Nephron (organoid): ENCODE data around the gene TIMM23.
"Not testable (repeated sequence)": the region's sequence is repeated elsewhere in the genome, so short reads cannot be mapped to it uniquely, and the experiment has no call there.

ENCODE experiments used
- H3K27ac Mint-ChIP-seq, 3 experiments: 2 replicates each; pipeline ENCODE4 v1.8.0; 2020; ENCODE audit warnings: mixed read lengths in 3 of 3, mild to moderate bottlenecking in 2 of 3, moderate library complexity in 1 of 3
- H3K27me3 Mint-ChIP-seq: 2 replicates; pipeline ENCODE4 v1.8.0; 2021; ENCODE audit warnings: low read depth, mild to moderate bottlenecking, moderate library complexity, mixed read lengths
- H3K36me3 Mint-ChIP-seq: 2 replicates; pipeline ENCODE4 v1.8.0; 2020; ENCODE audit warnings: low read depth, mixed read lengths
- H3K4me1 Mint-ChIP-seq: 2 replicates; pipeline ENCODE4 v1.8.0; 2020; ENCODE audit warnings: mixed read lengths
- H3K4me3 Mint-ChIP-seq, 3 experiments: 2 replicates each; pipeline ENCODE4 v1.8.0; 2020; ENCODE audit warnings: mild to moderate bottlenecking in 3 of 3, mixed read lengths in 3 of 3, moderate library complexity in 2 of 3
- H3K9me3 Mint-ChIP-seq: 2 replicates; pipeline ENCODE4 v1.8.0; 2020; ENCODE audit warnings: mixed read lengths
- CTCF ChIP-seq, 3 experiments: fragments of 200-600 bp; sonication (generic); IDR thresholded peaks; one replicate each; pipeline ENCODE4 v1.5.0; 2021; ENCODE audit warnings: antibody characterized with exemption in 3 of 3; ENCODE audit not compliant: unreplicated experiment in 3 of 3

Gene TIMM23

GRCh38 chr10:45972106-45972812 is at the start of gene TIMM23:
Gene TIMM23 (plus strand): TSS chr10:45972489. CDS start chr10:45972625, 136 bp downstream.
- Mint-ChIP-seq H3K4me1 (peaks cover 35% of the 10 kb centered on the region), H3K36me3 (peaks cover 22% of the 10 kb centered on the region)
- not testable (repeated sequence) for H3K27me3 Mint-ChIP-seq

GRCh38 chr10:45926790-45927189 is 45.5 kb upstream of the TIMM23 start:
- not testable (repeated sequence) for H3K27ac Mint-ChIP-seq, H3K27me3 Mint-ChIP-seq, H3K9me3 Mint-ChIP-seq, H3K4me1 Mint-ChIP-seq, H3K4me3 Mint-ChIP-seq
- peaks cover 28% of the 10 kb centered on the region for H3K36me3 Mint-ChIP-seq

More at GRCh38 chr10:45972106-45972812, at the start of gene TIMM23:
- H3K4me3 Mint-ChIP-seq: peak within 1 kb of the TSS; percentile 99 to 100 (median 100)
- not testable (repeated sequence) for H3K9me3 Mint-ChIP-seq
- peak within 1 kb of the TSS; percentile 93 to 99 (median 97) for H3K27ac Mint-ChIP-seq

- H3K4me1 Mint-ChIP-seq, H3K4me3 Mint-ChIP-seq, H3K27me3 Mint-ChIP-seq, H3K9me3 Mint-ChIP-seq, H3K27ac Mint-ChIP-seq: not testable (repeated sequence)
- peaks cover 26% of the 10 kb centered on the region for H3K36me3 Mint-ChIP-seq
Measured at GRCh38 chr10:45931305-45931704, 41.0 kb upstream of the TIMM23 start.

- H3K27ac Mint-ChIP-seq, H3K27me3 Mint-ChIP-seq, H3K4me1 Mint-ChIP-seq, H3K9me3 Mint-ChIP-seq, H3K4me3 Mint-ChIP-seq, H3K36me3 Mint-ChIP-seq: not testable (repeated sequence)
Measured at GRCh38 chr10:45934788-45935187, 37.5 kb upstream of the TIMM23 start.

GRCh38 chr10:45939176-45939697 is 33.1 kb upstream of the TIMM23 start:
- H3K9me3 Mint-ChIP-seq, H3K27me3 Mint-ChIP-seq: not testable (repeated sequence)

GRCh38 chr10:45941196-45941595 is 31.1 kb upstream of the TIMM23 start:
- not testable (repeated sequence) for H3K4me3 Mint-ChIP-seq, H3K27me3 Mint-ChIP-seq, H3K4me1 Mint-ChIP-seq, H3K27ac Mint-ChIP-seq, H3K9me3 Mint-ChIP-seq
- H3K36me3 Mint-ChIP-seq: peaks cover 12% of the 10 kb centered on the region

More at GRCh38 chr10:45939176-45939697, 33.1 kb upstream of the TIMM23 start:
- H3K4me3 Mint-ChIP-seq, H3K4me1 Mint-ChIP-seq: not testable (repeated sequence)
- Mint-ChIP-seq H3K36me3 (peaks cover 12% of the 10 kb centered on the region), H3K27ac (peak overlapping the region in 1 of 3 experiments; percentile 58)

- not testable (repeated sequence) for H3K9me3 Mint-ChIP-seq, H3K27ac Mint-ChIP-seq, H3K4me3 Mint-ChIP-seq, H3K4me1 Mint-ChIP-seq, H3K27me3 Mint-ChIP-seq
- H3K36me3 Mint-ChIP-seq: peaks cover 23% of the 10 kb centered on the region
Measured at GRCh38 chr10:45945476-45945875, 26.8 kb upstream of the TIMM23 start.

- H3K9me3 Mint-ChIP-seq, H3K27ac Mint-ChIP-seq, H3K27me3 Mint-ChIP-seq, H3K4me3 Mint-ChIP-seq, H3K4me1 Mint-ChIP-seq: not testable (repeated sequence)
- peak in 1 of 3 experiments; percentile 30 for TF ChIP-seq CTCF (IDR thresholded peaks at IDR 0.05; ENCODE audit: unreplicated experiment in 3 of 3)
- H3K36me3 Mint-ChIP-seq: peaks cover 23% of the 10 kb centered on the region
Measured at GRCh38 chr10:45947363-45947762, 24.9 kb upstream of the TIMM23 start.

GRCh38 chr10:45948801-45949200 is 23.5 kb upstream of the TIMM23 start:
- not testable (repeated sequence) for H3K27me3 Mint-ChIP-seq, H3K9me3 Mint-ChIP-seq, H3K27ac Mint-ChIP-seq, H3K4me1 Mint-ChIP-seq, H3K4me3 Mint-ChIP-seq
- peaks cover 26% of the 10 kb centered on the region for H3K36me3 Mint-ChIP-seq

GRCh38 chr10:45954367-45954766 is 17.9 kb upstream of the TIMM23 start:
- H3K4me1 Mint-ChIP-seq, H3K27ac Mint-ChIP-seq, H3K27me3 Mint-ChIP-seq, H3K9me3 Mint-ChIP-seq, H3K4me3 Mint-ChIP-seq: not testable (repeated sequence)
- peaks cover 11% of the 10 kb centered on the region for H3K36me3 Mint-ChIP-seq

GRCh38 chr10:45956634-45957033 is 15.7 kb upstream of the TIMM23 start:
- not testable (repeated sequence) for H3K36me3 Mint-ChIP-seq, H3K9me3 Mint-ChIP-seq, H3K4me3 Mint-ChIP-seq, H3K4me1 Mint-ChIP-seq, H3K27ac Mint-ChIP-seq, H3K27me3 Mint-ChIP-seq

GRCh38 chr10:45957928-45958327 is 14.4 kb upstream of the TIMM23 start:
- not testable (repeated sequence) for H3K9me3 Mint-ChIP-seq, H3K27ac Mint-ChIP-seq, H3K4me1 Mint-ChIP-seq, H3K27me3 Mint-ChIP-seq, H3K4me3 Mint-ChIP-seq, H3K36me3 Mint-ChIP-seq

- not testable (repeated sequence) for H3K4me1 Mint-ChIP-seq, H3K36me3 Mint-ChIP-seq, H3K9me3 Mint-ChIP-seq, H3K27ac Mint-ChIP-seq, H3K27me3 Mint-ChIP-seq, H3K4me3 Mint-ChIP-seq
Measured at GRCh38 chr10:45962686-45963452, 9.4 kb upstream of the TIMM23 start.

- peak overlapping the region; percentile 99 to 100 (median 100) for H3K4me3 Mint-ChIP-seq
- not testable (repeated sequence) for H3K27me3 Mint-ChIP-seq, H3K9me3 Mint-ChIP-seq, H3K27ac Mint-ChIP-seq
- peaks cover 16% of the 10 kb centered on the region for H3K36me3 Mint-ChIP-seq
- peaks cover 35% of the 10 kb centered on the region for H3K4me1 Mint-ChIP-seq
Measured at GRCh38 chr10:45971019-45971418, 1.3 kb upstream of the TIMM23 start.
